Adrenal gland (tissue), 5 donors: ENCODE measurements around the gene ZDHHC19.

Source experiments
- POLR2A ChIP-seq, 2 donors: fragments of 450-650 bp; IDR thresholded peaks; one replicate each; pipeline ENCODE4 v1.6.1; 2017; ENCODE audit warnings: antibody characterized with exemption in 2 of 2, mild to moderate bottlenecking in 2 of 2, moderate library complexity in 1 of 2
- TF ChIP-seq, protein P1 (sequence below), 6 experiments: fragments of 450-650 bp in 4 of 6; fragments of 200-600 bp in 2 of 6; sonication (generic) in 1 of 6; IDR thresholded peaks; 1 replicate in 5 of 6; 2 replicates in 1 of 6; pipeline versions ENCODE4 v1.5.1 to v1.8.0; 2016 to 2021; ENCODE audit warnings: antibody characterized with exemption in 6 of 6, mild to moderate bottlenecking in 2 of 6, moderate library complexity in 1 of 6
- donor health status: DM: no; HTN: no; CAD: no.

DNA sequence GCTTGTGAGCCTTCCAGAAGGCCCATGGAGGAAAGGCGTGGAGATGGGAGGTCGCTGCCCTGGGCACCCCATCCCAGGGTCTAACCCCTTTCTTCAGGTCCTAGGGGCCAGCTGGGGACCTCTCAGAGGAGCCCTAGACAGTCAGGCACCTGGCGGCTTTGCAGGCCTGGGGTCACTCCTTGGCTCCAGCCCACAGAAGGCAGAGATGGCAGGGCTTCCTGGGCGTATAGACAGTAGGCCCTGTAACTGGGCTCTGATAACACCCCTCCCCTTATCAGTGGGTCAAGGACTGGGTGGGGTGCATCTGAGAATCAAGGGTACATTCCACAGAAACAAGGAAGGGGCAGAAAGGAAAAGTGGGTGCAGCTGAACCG is 16.7 kb downstream of the ZDHHC19 start:
- TF ChIP-seq, protein P1, sequence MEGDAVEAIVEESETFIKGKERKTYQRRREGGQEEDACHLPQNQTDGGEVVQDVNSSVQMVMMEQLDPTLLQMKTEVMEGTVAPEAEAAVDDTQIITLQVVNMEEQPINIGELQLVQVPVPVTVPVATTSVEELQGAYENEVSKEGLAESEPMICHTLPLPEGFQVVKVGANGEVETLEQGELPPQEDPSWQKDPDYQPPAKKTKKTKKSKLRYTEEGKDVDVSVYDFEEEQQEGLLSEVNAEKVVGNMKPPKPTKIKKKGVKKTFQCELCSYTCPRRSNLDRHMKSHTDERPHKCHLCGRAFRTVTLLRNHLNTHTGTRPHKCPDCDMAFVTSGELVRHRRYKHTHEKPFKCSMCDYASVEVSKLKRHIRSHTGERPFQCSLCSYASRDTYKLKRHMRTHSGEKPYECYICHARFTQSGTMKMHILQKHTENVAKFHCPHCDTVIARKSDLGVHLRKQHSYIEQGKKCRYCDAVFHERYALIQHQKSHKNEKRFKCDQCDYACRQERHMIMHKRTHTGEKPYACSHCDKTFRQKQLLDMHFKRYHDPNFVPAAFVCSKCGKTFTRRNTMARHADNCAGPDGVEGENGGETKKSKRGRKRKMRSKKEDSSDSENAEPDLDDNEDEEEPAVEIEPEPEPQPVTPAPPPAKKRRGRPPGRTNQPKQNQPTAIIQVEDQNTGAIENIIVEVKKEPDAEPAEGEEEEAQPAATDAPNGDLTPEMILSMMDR (IDR thresholded peaks at IDR 0.05), result no peak
- no peak for TF ChIP-seq POLR2A (IDR thresholded peaks at IDR 0.05)
